DOHH2 (cell line): ENCODE measurements around the gene MEGF10.

ENCODE experiments used
- CTCF ChIP-seq: fragments of 200-600 bp; sonication (generic); IDR thresholded peaks from one replicate; pipeline ENCODE4 v1.5.1; 2014; ENCODE audit warnings: antibody characterized with exemption, mild to moderate bottlenecking, low read depth, low read length; ENCODE audit not compliant: poor library complexity, severe bottlenecking
- EZH2phosphoT487 ChIP-seq: fragments of 200-600 bp; sonication (generic); IDR thresholded peaks from 2 replicates; pipeline ENCODE4 v1.6.1; 2017; ENCODE audit warnings: borderline replicate concordance, mild to moderate bottlenecking, antibody characterized with exemption, low read length, moderate library complexity, mixed read lengths

GRCh38 chr5:127338501-127338900, 47.9 kb downstream of the MEGF10 start:
- TF ChIP-seq CTCF (no peak), EZH2phosphoT487 (no peak)
